Measurements from ENCODE around the gene STOX2. TPM values are rescaled to one million over a fixed set of nuclear protein-coding genes. Genes with fewer than 3 reads are reported as not detected.

The STOX2 gene
- total and polyA plus RNA-seq, 3 experiments from 2014 or later: not detected

- Mint-ChIP-seq H3K4me3 (no peak overlapping the region), H3K27me3 (peaks cover 16 to 51% of the 10 kb centered on the region in 2 donors), H3K36me3 (peaks cover 0 to 2% (median 0%) of the 10 kb centered on the region in 3 donors), H3K4me1 (no peaks in the 10 kb centered on the region), H3K27ac (no peak overlapping the region), H3K9me3 (peaks cover 2 to 10% (median 4%) of the 10 kb centered on the region in 5 donors)
- no peak overlapping the region for H3K27ac ChIP-seq (ENCODE audit: low read depth, low read length)
- H3K4me3 ChIP-seq (ENCODE audit: low read length): no peak overlapping the region
- ChIA-PET POLR2A (no interaction called here), CTCF (no interaction called here)
- H3K4me1 ChIP-seq (ENCODE audit: insufficient read depth, low read length): no peaks in the 10 kb centered on the region
- H3K36me3 ChIP-seq (ENCODE audit: insufficient read depth, low read length): no peaks in the 10 kb centered on the region
- H3K9me3 ChIP-seq (ENCODE audit: low read length): no peaks in the 10 kb centered on the region
- DNase-seq: no peak
- H3K27me3 ChIP-seq (ENCODE audit: insufficient read depth, low read length, poor library complexity, severe bottlenecking): no peaks in the 10 kb centered on the region
Observed at GRCh38 chr4:183968502-183968901, 63.4 kb downstream of the STOX2 start.

- ChIA-PET CTCF (no interaction called here), POLR2A (no interaction called here)
Observed at GRCh38 chr4:183968931-183969330, 63.8 kb downstream of the STOX2 start.

GRCh38 chr4:183969596-183969995 lies 64.5 kb downstream of the STOX2 start:
- Mint-ChIP-seq H3K9me3 (peaks cover 5 to 16% (median 10%) of the 10 kb centered on the region in 5 donors), H3K36me3 (no peaks in the 10 kb centered on the region), H3K4me1 (no peaks in the 10 kb centered on the region), H3K27me3 (peaks cover 16 to 48% of the 10 kb centered on the region in 2 donors), H3K27ac (no peak overlapping the region), H3K4me3 (no peak overlapping the region)
- ChIA-PET CTCF (no interaction called here), POLR2A (no interaction called here)
- H3K27ac ChIP-seq (ENCODE audit: low read depth, low read length): no peak overlapping the region
- no peaks in the 10 kb centered on the region for H3K4me1 ChIP-seq (ENCODE audit: insufficient read depth, low read length)
- DNase-seq: no peak
- no peaks in the 10 kb centered on the region for H3K9me3 ChIP-seq (ENCODE audit: low read length)
- H3K27me3 ChIP-seq (ENCODE audit: insufficient read depth, low read length, poor library complexity, severe bottlenecking): no peaks in the 10 kb centered on the region
- H3K36me3 ChIP-seq (ENCODE audit: insufficient read depth, low read length): no peaks in the 10 kb centered on the region
- H3K4me3 ChIP-seq (ENCODE audit: low read length): no peak overlapping the region

More at GRCh38 chr4:183968931-183969330, 63.8 kb downstream of the STOX2 start:
- no peak overlapping the region for H3K4me3 ChIP-seq (ENCODE audit: low read length)
- H3K27ac ChIP-seq (ENCODE audit: low read depth, low read length): no peak overlapping the region
- Mint-ChIP-seq H3K27me3 (peaks cover 16 to 50% of the 10 kb centered on the region in 2 donors), H3K4me3 (no peak overlapping the region), H3K4me1 (no peaks in the 10 kb centered on the region), H3K27ac (no peak overlapping the region), H3K9me3 (peaks cover 3 to 12% (median 6%) of the 10 kb centered on the region in 5 donors), H3K36me3 (peaks cover 0 to 2% (median 0%) of the 10 kb centered on the region in 3 donors)
- no peaks in the 10 kb centered on the region for H3K9me3 ChIP-seq (ENCODE audit: low read length)
- H3K27me3 ChIP-seq (ENCODE audit: insufficient read depth, low read length, poor library complexity, severe bottlenecking): no peaks in the 10 kb centered on the region
- H3K36me3 ChIP-seq (ENCODE audit: insufficient read depth, low read length): no peaks in the 10 kb centered on the region
- no peak for DNase-seq
- H3K4me1 ChIP-seq (ENCODE audit: insufficient read depth, low read length): no peaks in the 10 kb centered on the region

- POLR2A ChIA-PET: no interaction called here
Observed at GRCh38 chr4:183971929-183972490, 66.9 kb downstream of the STOX2 start.

GRCh38 chr4:183977707-183978106 lies 72.6 kb downstream of the STOX2 start:
- Histone ChIP-seq H3K27ac (ENCODE audit: low read depth, low read length) (no peak overlapping the region), H3K27me3 (ENCODE audit: insufficient read depth, low read length, poor library complexity, severe bottlenecking) (no peaks in the 10 kb centered on the region), H3K4me1 (ENCODE audit: insufficient read depth, low read length) (no peaks in the 10 kb centered on the region), H3K4me3 (ENCODE audit: low read length) (no peak overlapping the region), H3K9me3 (ENCODE audit: low read length) (no peaks in the 10 kb centered on the region), H3K36me3 (ENCODE audit: insufficient read depth, low read length) (no peaks in the 10 kb centered on the region)
- Mint-ChIP-seq H3K27ac (no peak overlapping the region), H3K4me3 (no peak overlapping the region), H3K4me1 (no peaks in the 10 kb centered on the region), H3K27me3 (peaks cover 1 to 13% of the 10 kb centered on the region in 2 donors), H3K9me3 (peaks cover 10 to 26% (median 14%) of the 10 kb centered on the region in 5 donors), H3K36me3 (no peaks in the 10 kb centered on the region)
- CTCF ChIA-PET: no interaction called here
- no peak for DNase-seq
- POLR2A ChIA-PET: no interaction called here

More at GRCh38 chr4:183971929-183972490, 66.9 kb downstream of the STOX2 start:
- peaks cover 8 to 29% of the 10 kb centered on the region in 2 donors for H3K27me3 Mint-ChIP-seq
- no peaks in the 10 kb centered on the region for H3K4me1 ChIP-seq (ENCODE audit: insufficient read depth, low read length)
- CTCF ChIA-PET: no interaction called here
- H3K36me3 ChIP-seq (ENCODE audit: insufficient read depth, low read length): no peaks in the 10 kb centered on the region
- no peak overlapping the region for H3K27ac Mint-ChIP-seq
- no peaks in the 10 kb centered on the region for H3K36me3 Mint-ChIP-seq
- no peaks in the 10 kb centered on the region for H3K9me3 ChIP-seq (ENCODE audit: low read length)
- H3K27ac ChIP-seq (ENCODE audit: low read depth, low read length): no peak overlapping the region
- H3K4me3 Mint-ChIP-seq: no peak overlapping the region
- H3K27me3 ChIP-seq (ENCODE audit: insufficient read depth, low read length, poor library complexity, severe bottlenecking): no peaks in the 10 kb centered on the region
- peaks cover 5 to 26% (median 11%) of the 10 kb centered on the region in 5 donors for H3K9me3 Mint-ChIP-seq
- no peaks in the 10 kb centered on the region for H3K4me1 Mint-ChIP-seq
- H3K4me3 ChIP-seq (ENCODE audit: low read length): no peak overlapping the region
- DNase-seq: no peak

- Mint-ChIP-seq H3K9me3 (no peaks in the 10 kb centered on the region), H3K27ac (peak overlapping the region in 1 of 8 donors; percentile 40), H3K4me3 (no peak overlapping the region), H3K27me3 (peaks cover 0 to 5% of the 10 kb centered on the region in 2 donors), H3K36me3 (no peaks in the 10 kb centered on the region), H3K4me1 (no peaks in the 10 kb centered on the region)
- H3K27me3 ChIP-seq (ENCODE audit: insufficient read depth, low read length, poor library complexity, severe bottlenecking): no peaks in the 10 kb centered on the region
- H3K4me3 ChIP-seq (ENCODE audit: low read length): no peak overlapping the region
- DNase-seq: no peak
- H3K9me3 ChIP-seq (ENCODE audit: low read length): no peaks in the 10 kb centered on the region
- ChIA-PET POLR2A (no interaction called here), CTCF (no interaction called here)
- no peaks in the 10 kb centered on the region for H3K36me3 ChIP-seq (ENCODE audit: insufficient read depth, low read length)
- no peaks in the 10 kb centered on the region for H3K4me1 ChIP-seq (ENCODE audit: insufficient read depth, low read length)
- H3K27ac ChIP-seq (ENCODE audit: low read depth, low read length): no peak overlapping the region
Observed at GRCh38 chr4:183984566-183984965, 79.5 kb downstream of the STOX2 start.

GRCh38 chr4:183985786-183986185 lies 80.7 kb downstream of the STOX2 start:
- Mint-ChIP-seq H3K36me3 (no peaks in the 10 kb centered on the region), H3K27me3 (peaks cover 0 to 5% of the 10 kb centered on the region in 2 donors), H3K9me3 (no peaks in the 10 kb centered on the region), H3K4me3 (no peak overlapping the region), H3K27ac (no peak overlapping the region), H3K4me1 (no peaks in the 10 kb centered on the region)
- Histone ChIP-seq H3K9me3 (ENCODE audit: low read length) (no peaks in the 10 kb centered on the region), H3K4me1 (ENCODE audit: insufficient read depth, low read length) (no peaks in the 10 kb centered on the region), H3K4me3 (ENCODE audit: low read length) (no peak overlapping the region), H3K36me3 (ENCODE audit: insufficient read depth, low read length) (no peaks in the 10 kb centered on the region), H3K27ac (ENCODE audit: low read depth, low read length) (no peak overlapping the region), H3K27me3 (ENCODE audit: insufficient read depth, low read length, poor library complexity, severe bottlenecking) (no peaks in the 10 kb centered on the region)
- DNase-seq: no peak
- ChIA-PET CTCF (no interaction called here), POLR2A (no interaction called here)

- Histone ChIP-seq H3K36me3 (ENCODE audit: insufficient read depth, low read length) (no peaks in the 10 kb centered on the region), H3K27ac (ENCODE audit: low read depth, low read length) (no peak overlapping the region), H3K4me3 (ENCODE audit: low read length) (no peak overlapping the region), H3K4me1 (ENCODE audit: insufficient read depth, low read length) (no peaks in the 10 kb centered on the region), H3K27me3 (ENCODE audit: insufficient read depth, low read length, poor library complexity, severe bottlenecking) (no peaks in the 10 kb centered on the region), H3K9me3 (ENCODE audit: low read length) (no peaks in the 10 kb centered on the region)
- DNase-seq: no peak
- Mint-ChIP-seq H3K27me3 (peaks cover 0 to 5% of the 10 kb centered on the region in 2 donors), H3K4me3 (no peak overlapping the region), H3K36me3 (no peaks in the 10 kb centered on the region), H3K9me3 (no peaks in the 10 kb centered on the region), H3K27ac (no peak overlapping the region), H3K4me1 (no peaks in the 10 kb centered on the region)
- ChIA-PET CTCF (no interaction called here), POLR2A (no interaction called here)
Observed at GRCh38 chr4:183986291-183986970, 81.3 kb downstream of the STOX2 start.

Measured in CD8-positive, alpha-beta memory T cell (primary cell).